HG03457 (cell line): ENCODE data around the gene IAH1.

Source experiments
- ATAC-seq: cut with Tn5 transposase; IDR thresholded peaks from one replicate; pipeline ENCODE4 v1.9.1; 2021; ENCODE audit warnings: moderate number of reproducible peaks; ENCODE audit not compliant: unreplicated experiment

The IAH1 gene

DNA sequence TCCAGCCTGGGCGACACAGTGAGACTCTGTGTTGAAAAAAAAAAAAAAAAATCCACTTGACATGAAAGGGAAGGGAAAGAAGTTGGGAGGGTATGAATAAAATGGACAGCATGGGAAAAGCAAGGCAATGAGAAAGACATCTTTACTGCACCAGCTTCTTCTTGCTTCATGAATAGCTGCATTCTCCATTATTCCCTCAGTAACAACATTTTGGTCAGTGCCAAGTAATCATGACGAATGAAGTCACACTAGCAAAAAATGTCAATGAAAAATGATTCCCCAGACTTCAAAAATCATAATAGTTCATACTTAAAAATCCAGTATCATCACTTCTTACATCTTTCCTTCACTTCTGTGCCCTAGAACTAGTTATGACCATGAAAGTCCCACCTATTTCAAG is 50.9 kb downstream of the IAH1 start:
- ATAC-seq: no peak

DNA sequence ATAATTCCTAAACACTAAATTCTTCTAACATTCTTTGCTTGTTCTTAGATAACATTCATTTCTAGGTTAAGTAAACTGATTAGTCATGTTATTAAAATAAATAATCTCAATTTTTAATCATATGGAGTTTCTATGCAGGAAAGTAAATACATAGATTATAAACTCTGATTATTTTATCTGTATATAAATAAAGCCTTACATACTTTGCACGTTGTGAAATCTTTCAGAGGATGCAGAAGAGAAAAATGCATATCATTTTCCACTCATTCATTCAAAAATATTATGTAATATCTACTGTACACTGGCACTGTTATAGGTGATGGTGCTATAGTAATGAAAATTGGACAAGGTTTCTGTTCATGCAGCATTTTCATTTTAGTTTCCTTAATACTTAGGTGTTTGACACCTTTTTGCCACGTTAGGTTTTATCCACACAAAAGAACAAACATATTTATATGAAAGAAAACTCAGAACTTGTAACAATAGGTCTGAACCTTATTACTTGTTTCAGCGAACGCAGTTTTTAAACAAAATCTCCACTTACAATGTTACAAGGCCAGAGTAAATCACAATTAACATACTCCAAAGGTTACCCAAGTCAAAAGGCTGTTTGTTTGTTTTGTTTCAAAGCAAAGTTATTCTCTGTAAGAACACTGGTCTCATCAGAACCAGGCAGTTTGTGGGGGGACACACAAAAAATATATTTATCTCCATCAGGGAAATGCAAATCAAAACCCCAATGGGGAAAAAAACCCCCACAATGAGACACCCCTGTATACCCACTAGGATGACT is 53.8 kb downstream of the IAH1 start:
- no peak for ATAC-seq

DNA sequence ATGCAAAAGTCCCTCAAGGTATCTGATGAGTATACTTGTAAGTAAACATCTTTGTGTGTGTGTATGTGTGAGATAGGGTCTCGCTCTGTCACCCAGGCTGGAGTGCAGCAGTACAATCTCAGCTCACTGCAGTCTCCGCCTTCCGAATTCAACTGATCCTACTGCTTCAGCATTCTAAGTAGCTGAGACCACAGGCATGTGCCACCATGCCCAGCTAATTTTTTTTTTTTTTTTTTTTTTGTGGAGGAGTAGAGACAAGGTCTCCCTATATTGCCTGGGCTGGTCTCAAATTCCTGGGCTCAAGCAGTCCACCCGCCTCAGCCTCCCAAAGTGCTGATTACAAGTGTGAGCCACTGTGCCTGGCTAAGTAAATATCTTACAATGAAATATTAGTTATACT is 58.1 kb downstream of the IAH1 start:
- ATAC-seq: no peak

DNA sequence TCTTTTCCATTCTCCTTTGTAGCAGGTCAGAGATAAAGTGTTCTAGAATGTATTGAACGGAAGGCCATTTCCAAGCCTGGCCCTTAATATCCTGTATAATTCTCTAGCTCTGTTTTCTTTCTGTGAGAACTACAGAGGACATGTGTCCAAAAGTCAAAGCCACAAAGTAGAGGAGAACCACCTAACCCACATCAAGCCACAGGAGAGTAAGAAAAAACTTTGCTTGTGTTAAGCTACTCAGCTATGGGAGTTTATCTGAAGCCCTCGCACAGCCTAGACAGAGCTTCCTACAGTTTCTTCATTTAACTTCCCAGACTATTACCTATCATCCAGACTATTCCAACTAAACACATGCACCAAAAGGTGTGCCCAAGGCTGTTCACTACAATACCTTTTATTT is 59.3 kb downstream of the IAH1 start:
- ATAC-seq: no peak

DNA sequence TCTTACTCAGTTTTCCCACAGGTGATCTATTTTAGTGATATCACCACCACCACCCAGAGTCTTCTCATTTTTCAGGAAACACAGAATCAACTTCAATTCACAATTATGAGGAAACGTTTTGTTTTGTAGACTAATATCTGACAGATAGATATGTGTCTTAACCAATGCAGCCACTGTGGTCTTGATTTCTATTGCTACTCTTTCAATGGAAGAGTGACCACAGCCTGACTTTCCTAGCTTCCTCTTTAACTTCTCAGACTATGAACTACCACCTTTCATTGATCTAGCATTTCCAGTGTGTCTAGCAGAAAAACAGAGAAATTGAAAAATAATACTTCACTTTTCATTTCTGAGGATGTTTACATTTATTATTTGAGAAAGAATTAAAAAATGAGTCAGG is 60.8 kb downstream of the IAH1 start:
- ATAC-seq: no peak

DNA sequence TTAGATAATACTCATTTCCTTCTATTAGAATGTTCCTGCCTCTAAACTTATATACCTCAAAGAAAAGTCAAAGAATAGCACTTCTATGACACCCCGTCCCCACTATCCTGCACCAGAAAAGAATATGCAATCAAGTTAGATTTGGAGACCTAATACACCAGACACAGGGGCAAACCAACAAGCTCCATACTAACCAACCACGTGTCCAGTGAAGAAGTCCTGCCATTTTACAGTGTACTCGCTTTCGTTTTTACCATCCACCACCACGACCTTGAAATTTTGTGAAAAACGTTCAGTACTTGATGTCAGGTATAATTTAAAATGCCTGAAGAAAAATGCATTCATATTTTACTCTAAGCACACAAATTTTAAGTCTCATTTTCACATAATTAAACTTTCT is 62.2 kb downstream of the IAH1 start:
- no peak for ATAC-seq

DNA sequence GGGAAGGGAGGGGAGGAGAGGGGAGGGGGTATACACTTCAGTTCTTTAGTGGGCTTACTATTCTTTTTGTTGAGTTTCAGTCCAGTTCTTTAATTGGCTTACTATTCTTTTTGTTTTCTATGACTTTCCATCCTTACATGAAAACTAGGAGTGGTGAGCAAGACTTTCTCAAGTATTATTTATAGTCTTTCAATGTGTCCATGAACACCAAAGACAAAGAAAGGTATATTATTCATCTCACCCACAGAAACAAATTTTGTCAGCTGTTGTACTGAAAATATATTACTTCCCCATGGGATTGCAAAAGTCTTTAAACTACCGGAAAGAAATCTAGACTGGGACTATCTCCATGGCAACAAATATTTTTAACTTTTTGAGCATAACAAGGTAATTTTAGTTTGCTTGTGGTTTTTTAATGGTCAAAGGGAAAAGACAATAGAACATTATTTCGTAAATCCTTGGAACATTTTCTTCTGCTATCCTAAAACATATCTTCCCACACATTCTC is 63.7 kb downstream of the IAH1 start:
- no peak for ATAC-seq
